Astrocyte of the cerebellum (primary cell): ENCODE measurements around the gene LHFPL2.

ENCODE experiments used
- DNase-seq: peaks from one replicate; pipeline ENCODE4 v3.0.0-alpha.2; 2011; ENCODE audit warnings: low read depth
- H3K4me3 ChIP-seq: 2 replicates; pipeline ENCODE4 v1.5.1; 2011; ENCODE audit warnings: mild to moderate bottlenecking, low read depth, low read length, moderate library complexity
- in situ Hi-C: cut with HindIII; loops from 2 replicates; pipeline ENCODE4 v1.10.0; 2017; ENCODE audit warnings: low sequenced_read_pairs
- TF ChIP-seq, protein P1 (sequence below): IDR thresholded peaks from 2 replicates; pipeline ENCODE4 v1.5.1; 2012; ENCODE audit warnings: low read length, low read depth, moderate library complexity, mild to moderate bottlenecking; ENCODE audit errors: missing control alignments

The LHFPL2 gene

GRCh38 chr5:78522476-78523260 is 125.9 kb downstream of the LHFPL2 start:
- DNase-seq, result no peak
- in situ Hi-C loops, result no loop called here
- TF ChIP-seq, protein P1, sequence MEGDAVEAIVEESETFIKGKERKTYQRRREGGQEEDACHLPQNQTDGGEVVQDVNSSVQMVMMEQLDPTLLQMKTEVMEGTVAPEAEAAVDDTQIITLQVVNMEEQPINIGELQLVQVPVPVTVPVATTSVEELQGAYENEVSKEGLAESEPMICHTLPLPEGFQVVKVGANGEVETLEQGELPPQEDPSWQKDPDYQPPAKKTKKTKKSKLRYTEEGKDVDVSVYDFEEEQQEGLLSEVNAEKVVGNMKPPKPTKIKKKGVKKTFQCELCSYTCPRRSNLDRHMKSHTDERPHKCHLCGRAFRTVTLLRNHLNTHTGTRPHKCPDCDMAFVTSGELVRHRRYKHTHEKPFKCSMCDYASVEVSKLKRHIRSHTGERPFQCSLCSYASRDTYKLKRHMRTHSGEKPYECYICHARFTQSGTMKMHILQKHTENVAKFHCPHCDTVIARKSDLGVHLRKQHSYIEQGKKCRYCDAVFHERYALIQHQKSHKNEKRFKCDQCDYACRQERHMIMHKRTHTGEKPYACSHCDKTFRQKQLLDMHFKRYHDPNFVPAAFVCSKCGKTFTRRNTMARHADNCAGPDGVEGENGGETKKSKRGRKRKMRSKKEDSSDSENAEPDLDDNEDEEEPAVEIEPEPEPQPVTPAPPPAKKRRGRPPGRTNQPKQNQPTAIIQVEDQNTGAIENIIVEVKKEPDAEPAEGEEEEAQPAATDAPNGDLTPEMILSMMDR, result no peak
- H3K4me3 ChIP-seq, result no peak overlapping the region

DNA sequence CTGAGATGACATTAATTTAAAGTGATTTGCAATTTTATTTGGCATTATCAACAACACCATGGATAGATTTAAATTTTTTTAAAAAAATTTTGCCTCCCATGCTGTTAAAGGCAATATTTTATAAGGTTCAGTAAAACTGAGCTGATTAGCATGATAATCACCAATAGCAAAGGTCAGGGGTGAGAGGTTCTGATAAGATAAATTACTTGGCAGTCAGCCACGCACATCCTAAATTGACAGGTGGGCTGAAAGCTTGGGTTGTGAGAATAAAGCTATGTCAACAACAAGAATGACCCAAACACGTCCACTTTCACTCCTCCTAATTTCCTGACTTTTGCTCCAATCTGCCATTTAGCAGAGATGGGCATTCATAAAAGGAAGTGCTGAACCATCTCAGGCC is 127.1 kb downstream of the LHFPL2 start:
- no peak overlapping the region for H3K4me3 ChIP-seq
- in situ Hi-C loops, result no loop called here
- no peak for DNase-seq
- TF ChIP-seq, protein P1, result no peak

DNA sequence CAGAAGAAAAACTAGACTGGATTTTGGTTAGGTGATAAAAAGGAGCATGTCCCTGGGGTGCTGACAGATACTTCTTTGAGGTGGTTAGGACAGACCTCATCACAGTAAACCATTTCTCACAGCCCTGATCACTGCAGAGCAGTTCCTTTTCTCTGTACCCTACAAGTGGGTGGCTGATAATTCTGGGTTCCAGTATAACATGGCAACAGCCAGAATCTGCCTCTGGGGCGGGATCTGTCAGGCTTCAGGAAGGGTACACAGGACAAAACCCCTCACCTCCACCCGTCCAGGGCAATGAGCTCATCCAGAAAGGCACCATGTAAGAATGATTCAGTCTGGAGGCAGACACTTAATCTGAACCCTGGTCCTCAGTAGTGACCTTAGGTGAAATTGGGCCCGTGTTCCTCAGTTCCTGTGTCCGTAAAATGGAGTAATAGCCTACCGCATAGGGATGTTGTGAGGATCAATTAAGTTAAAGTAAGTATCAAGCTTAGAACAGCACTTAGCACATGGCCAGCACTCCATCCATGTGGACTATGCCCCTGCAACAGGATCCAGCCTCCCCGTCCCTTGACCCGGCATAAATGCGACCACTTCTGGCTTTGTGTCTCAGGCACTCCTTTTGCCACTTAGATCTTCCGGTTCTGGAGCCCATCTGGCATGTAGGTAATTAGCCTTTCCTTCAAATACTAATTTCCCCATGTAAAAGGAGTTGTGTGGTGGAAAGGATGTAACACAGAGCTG is 129.2 kb downstream of the LHFPL2 start:
- TF ChIP-seq, protein P1, result no peak
- no peak overlapping the region for H3K4me3 ChIP-seq
- DNase-seq, result no peak
- in situ Hi-C loops, result no loop called here

- H3K4me3 ChIP-seq, result no peak overlapping the region
- in situ Hi-C loops, result no loop called here
- TF ChIP-seq, protein P1, result no peak
- DNase-seq, result no peak
Observed at GRCh38 chr5:78518365-78519197, 130.0 kb downstream of the LHFPL2 start.

- DNase-seq, result no peak
- TF ChIP-seq, protein P1, result no peak
- in situ Hi-C loops, result no loop called here
- H3K4me3 ChIP-seq, result no peak overlapping the region
Observed at GRCh38 chr5:78515670-78516069, 132.9 kb downstream of the LHFPL2 start.
